22Rv1 (cell line): ENCODE measurements around the gene DCUN1D2.

Source experiments
- CTCF ChIP-seq: fragments of 450-650 bp; IDR thresholded peaks from 2 replicates; pipeline ENCODE4 v1.5.1; 2017; ENCODE audit warnings: mild to moderate bottlenecking
- ZFX ChIP-seq: fragments of 450-650 bp; IDR thresholded peaks from 2 replicates; pipeline ENCODE4 v1.6.1; 2017; ENCODE audit warnings: antibody characterized with exemption, borderline replicate concordance

DNA sequence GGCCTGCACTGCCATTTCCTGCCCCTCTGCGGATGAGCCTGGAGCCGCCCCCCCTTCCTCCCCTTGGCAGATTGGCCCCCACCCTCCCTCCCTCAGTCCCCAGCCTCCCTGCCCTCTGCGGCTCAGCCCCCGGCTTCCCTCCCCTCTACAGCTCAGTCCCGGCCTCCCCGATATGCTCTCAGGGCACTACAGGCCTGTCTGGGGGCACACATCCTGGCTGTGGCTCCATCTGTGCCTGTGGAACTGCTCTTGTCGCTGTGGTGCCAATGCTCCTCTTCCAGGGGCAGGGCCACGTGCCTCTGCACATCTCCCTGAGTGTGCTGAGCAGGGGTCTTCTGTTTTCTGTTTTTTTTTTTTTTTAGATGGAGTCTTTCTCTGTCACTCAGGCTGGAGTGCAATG, 76.2 kb downstream of the DCUN1D2 start:
- TF ChIP-seq CTCF, result no peak
- TF ChIP-seq ZFX, result no peak
